PC-3 (cell line): ENCODE data around the gene SUMF2. TPM values are rescaled to one million over a fixed set of nuclear protein-coding genes. Genes with fewer than 3 reads are reported as not detected.
"Not testable (repeated sequence)": the region's sequence is repeated elsewhere in the genome, so short reads cannot be mapped to it uniquely, and the experiment has no call there.

Experiments
- ATAC-seq: fragments of 200-7000 bp; cut with Tn5 transposase; 2 replicates; pipeline ENCODE4 v1.9.1; 2020; ENCODE audit warnings: mild to moderate bottlenecking, moderate library complexity
- Bru-seq: library from RNA; stranded (reverse); fragments of 400-500 nt; gene quantifications from one replicate; lab custom pipeline; 2021; lab: Mats Ljungman, UMichigan
- BruChase-seq, 2 experiments: library from RNA; stranded (reverse); fragments of 400-500 nt; gene quantifications; one replicate each; lab custom pipeline; 2021; lab: Mats Ljungman, UMichigan
- BruUV-seq: library from RNA; stranded (reverse); fragments of 400-500 nt; replicated peaks from 2 replicates; lab custom pipeline; 2021; lab: Mats Ljungman, UMichigan
- CTCF ChIA-PET: fragments of 300-600 bp; sonication (Branson Sonifier 250); formaldehyde crosslinking; loops from one replicate; lab custom pipeline; 2022; ENCODE audit warnings: antibody characterized with exemption; lab: Charles Lee
- POLR2A ChIA-PET: fragments of 300-600 bp; sonication (Branson Sonifier 250); formaldehyde crosslinking; loops from one replicate; lab custom pipeline; 2022; ENCODE audit warnings: antibody characterized with exemption; ENCODE audit not compliant: unreplicated experiment; lab: Charles Lee
- DNase-seq: peaks from one replicate; pipeline ENCODE4 v3.0.0-alpha.2; 2015
- H2AFZ ChIP-seq: fragments of 300-600 bp; sonication (generic); 2 replicates; pipeline ENCODE4 v1.6.0; 2016; ENCODE audit warnings: antibody characterized with exemption, low read length
- H3F3A ChIP-seq: fragments of 300-600 bp; sonication (generic); one replicate; pipeline ENCODE4 v1.6.0; 2017; ENCODE audit warnings: antibody characterized with exemption, low read length, control low read depth, mild to moderate bottlenecking; ENCODE audit not compliant: unreplicated experiment
- H3K27ac ChIP-seq: fragments of 300-600 bp; sonication (generic); 2 replicates; pipeline ENCODE4 v1.5.1; 2016; ENCODE audit warnings: mild to moderate bottlenecking, low read length
- H3K27me3 ChIP-seq: fragments of 300-600 bp; sonication (generic); 2 replicates; pipeline ENCODE4 v1.6.1; 2016; ENCODE audit warnings: low read length, mixed read lengths
- H3K36me3 ChIP-seq: fragments of 300-600 bp; sonication (generic); 2 replicates; pipeline ENCODE4 v1.6.1; 2016; ENCODE audit warnings: low read depth, mixed run types, low read length, mixed read lengths
- H3K4me1 ChIP-seq: fragments of 300-600 bp; sonication (generic); 2 replicates; pipeline ENCODE4 v1.5.1; 2016; ENCODE audit warnings: low read length; ENCODE audit not compliant: insufficient read depth
- H3K4me2 ChIP-seq: fragments of 300-600 bp; sonication (generic); 2 replicates; pipeline ENCODE4 v1.6.0; 2016; ENCODE audit warnings: low read length
- H3K4me3 ChIP-seq: fragments of 300-600 bp; sonication (generic); 2 replicates; pipeline ENCODE4 v1.5.1; 2016; ENCODE audit warnings: mild to moderate bottlenecking, low read length, mixed read lengths
- H3K79me2 ChIP-seq: fragments of 300-600 bp; sonication (generic); 2 replicates; pipeline ENCODE4 v1.6.1; 2017; ENCODE audit warnings: low read length, mixed read lengths
- H3K9ac ChIP-seq: fragments of 300-600 bp; sonication (generic); 2 replicates; pipeline ENCODE4 v1.6.0; 2016; ENCODE audit warnings: mild to moderate bottlenecking, low read length
- H3K9me2 ChIP-seq: fragments of 300-600 bp; sonication (generic); replicated peaks from 2 replicates; pipeline ENCODE4 v1.6.1; 2016; ENCODE audit warnings: mixed run types, low read length, mixed read lengths
- H3K9me3 ChIP-seq: fragments of 300-600 bp; sonication (generic); 2 replicates; pipeline ENCODE4 v1.6.1; 2016; ENCODE audit warnings: low read length, mixed read lengths
- H4K20me1 ChIP-seq: fragments of 300-600 bp; sonication (generic); 2 replicates; pipeline ENCODE4 v1.6.1; 2016; ENCODE audit warnings: low read length, mixed read lengths
- EZH2 ChIP-seq: fragments of 300-600 bp; sonication (generic); IDR thresholded peaks from one replicate; pipeline ENCODE4 v1.6.1; 2017; ENCODE audit warnings: antibody characterized with exemption, mild to moderate bottlenecking, low read length; ENCODE audit not compliant: unreplicated experiment
- EZH2phosphoT487 ChIP-seq: fragments of 300-600 bp; sonication (generic); IDR thresholded peaks from 2 replicates; pipeline ENCODE4 v1.6.1; 2018; ENCODE audit warnings: mild to moderate bottlenecking, antibody characterized with exemption, low read length, borderline replicate concordance
- intact Hi-C: fragments of 100-400 bp; cut with micrococcal nuclease; formaldehyde crosslinking; loops from 2 replicates; pipeline ENCODE4 v1.9.0; 2023
- long read RNA-seq: library from polyadenylated mRNA; unstranded; transcript quantifications from one replicate; pipeline ENCODE4 v2.0.0, GENCODE V29; 2021; ENCODE audit not compliant: unreplicated experiment
- total RNA-seq: library from RNA; depleted of rRNA; stranded (reverse); fragments of >200 nt; gene quantifications from 2 replicates; pipeline ENCODE4 v1.2.3, GENCODE V29; 2014; rRNA removed
- TF ChIP-seq, protein P1 (sequence below): fragments of 300-600 bp; sonication (generic); conservative IDR thresholded peaks from 2 replicates; pipeline ENCODE4 v1.5.1; 2017; ENCODE audit warnings: antibody characterized with exemption, low read depth, mild to moderate bottlenecking, low read length

The SUMF2 gene
- total RNA-seq: 57.4 and 65.6 TPM in 2 replicates
- Bru-seq, nascent RNA: percentile 81 among the genes with signal in this experiment
- BruChase-seq, experiment 1, labeled RNA remaining after a 6-hour chase: percentile 72 among the genes with signal in this experiment
- BruChase-seq, experiment 2, labeled RNA remaining after a 2-hour chase: percentile 73 among the genes with signal in this experiment
- long read RNA-seq, transcript SUMF2-207 (8 exons, 1,792 nt): minor isoform, 8 of 345 reads
- long read RNA-seq, transcript SUMF2-204 (8 exons, 1,683 nt): minor isoform, 18 of 345 reads
- long read RNA-seq, transcript SUMF2-210 (7 exons, 947 nt): minor isoform, 8 of 345 reads
- long read RNA-seq, transcript SUMF2-208 (9 exons, 2,052 nt): major isoform, 229 of 345 reads
- long read RNA-seq, partial matches to known transcripts: 28 of 345 reads
- long read RNA-seq, other reads (novel, unspliced or antisense): 38 of 345 reads

DNA sequence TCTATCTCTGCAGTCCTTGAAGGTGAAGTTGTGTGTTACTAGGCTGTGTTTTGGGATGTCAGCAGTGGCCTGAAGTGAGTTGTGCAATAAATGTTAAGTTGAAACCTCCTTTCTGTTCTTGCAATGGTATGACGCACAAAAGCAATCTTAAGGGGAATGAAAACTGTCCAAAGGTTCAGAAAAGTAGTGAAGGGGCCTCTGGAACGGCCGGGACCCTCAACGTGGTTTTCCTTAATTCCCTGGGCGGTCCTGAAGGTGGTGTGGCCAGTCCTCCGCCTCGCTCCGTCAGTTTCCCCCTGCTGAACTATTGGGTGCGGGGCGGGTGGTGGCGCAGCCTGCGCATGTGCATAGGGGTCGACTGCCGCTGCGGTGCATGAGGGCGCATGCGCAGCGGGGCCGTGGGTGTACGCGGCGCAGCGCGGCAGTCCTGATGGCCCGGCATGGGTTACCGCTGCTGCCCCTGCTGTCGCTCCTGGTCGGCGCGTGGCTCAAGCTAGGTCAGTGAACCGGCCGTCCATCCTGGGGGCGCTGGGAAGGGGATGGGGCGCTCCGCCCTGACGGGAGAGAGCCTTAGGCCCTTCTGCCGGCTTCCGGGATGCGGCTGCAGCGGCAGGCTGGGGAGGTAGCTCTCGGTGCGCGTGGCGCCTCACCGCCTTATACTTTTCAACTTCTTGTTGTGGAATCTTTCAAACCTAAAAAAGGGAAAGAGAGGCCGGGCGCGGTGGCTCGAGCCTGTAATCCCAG lies at the start of gene SUMF2:
SUMF2 (plus strand) TSS at position 405 of the 744 bp plus-strand sequence; CDS start at position 431, 26 bp downstream.
- H3K4me3 ChIP-seq: peak within 1 kb of the TSS; percentile 94
- peak within 1 kb of the TSS; percentile 92 for H3K9ac ChIP-seq
- H3F3A ChIP-seq: peaks cover 39% of the 10 kb centered on the region
- peak within 1 kb of the TSS; percentile 81 for H2AFZ ChIP-seq
- peaks cover 44% of the 10 kb centered on the region for H3K4me1 ChIP-seq
- H3K4me2 ChIP-seq: peak within 1 kb of the TSS; percentile 78
- BruUV-seq: TSS peak; percentile 42
- ATAC-seq: peak; percentile 84
- H3K79me2 ChIP-seq: peaks cover 16% of the 10 kb centered on the region
- H3K27ac ChIP-seq: peak within 1 kb of the TSS; percentile 60
- peak; percentile 85 for DNase-seq
- POLR2A ChIA-PET: interaction anchor here (0.7 to 1.4 kb wide), 3 partner anchors 13 to 99 kb away, joined by 5 to 23 read pairs (median 12); partner anchors contain the start of genes CCT6A and PSPH
- intact Hi-C loops: no loop called here
- no peaks in the 10 kb centered on the region for H3K27me3 ChIP-seq
- peaks cover 9% of the 10 kb centered on the region; the same call in 1 of the 2 replicates for H4K20me1 ChIP-seq
- no peaks in the 10 kb centered on the region for H3K9me2 ChIP-seq
- no peak for TF ChIP-seq EZH2phosphoT487
- TF ChIP-seq, protein P1, sequence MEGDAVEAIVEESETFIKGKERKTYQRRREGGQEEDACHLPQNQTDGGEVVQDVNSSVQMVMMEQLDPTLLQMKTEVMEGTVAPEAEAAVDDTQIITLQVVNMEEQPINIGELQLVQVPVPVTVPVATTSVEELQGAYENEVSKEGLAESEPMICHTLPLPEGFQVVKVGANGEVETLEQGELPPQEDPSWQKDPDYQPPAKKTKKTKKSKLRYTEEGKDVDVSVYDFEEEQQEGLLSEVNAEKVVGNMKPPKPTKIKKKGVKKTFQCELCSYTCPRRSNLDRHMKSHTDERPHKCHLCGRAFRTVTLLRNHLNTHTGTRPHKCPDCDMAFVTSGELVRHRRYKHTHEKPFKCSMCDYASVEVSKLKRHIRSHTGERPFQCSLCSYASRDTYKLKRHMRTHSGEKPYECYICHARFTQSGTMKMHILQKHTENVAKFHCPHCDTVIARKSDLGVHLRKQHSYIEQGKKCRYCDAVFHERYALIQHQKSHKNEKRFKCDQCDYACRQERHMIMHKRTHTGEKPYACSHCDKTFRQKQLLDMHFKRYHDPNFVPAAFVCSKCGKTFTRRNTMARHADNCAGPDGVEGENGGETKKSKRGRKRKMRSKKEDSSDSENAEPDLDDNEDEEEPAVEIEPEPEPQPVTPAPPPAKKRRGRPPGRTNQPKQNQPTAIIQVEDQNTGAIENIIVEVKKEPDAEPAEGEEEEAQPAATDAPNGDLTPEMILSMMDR: no peak
- H3K9me3 ChIP-seq: no peaks in the 10 kb centered on the region
- CTCF ChIA-PET: interaction anchor here (0.7 to 1.8 kb wide), 4 partner anchors 10 to 423 kb away, joined by 3 to 9 read pairs (median 6); no protein-coding TSS in a partner anchor
- peaks cover 36% of the 10 kb centered on the region for H3K36me3 ChIP-seq

- H4K20me1 ChIP-seq, H3K36me3 ChIP-seq, H3F3A ChIP-seq, CTCF ChIA-PET, DNase-seq, BruUV-seq, H3K4me1 ChIP-seq, intact Hi-C loops, H2AFZ ChIP-seq, H3K4me2 ChIP-seq, H3K79me2 ChIP-seq, H3K9me2 ChIP-seq, H3K9ac ChIP-seq, H3K9me3 ChIP-seq, H3K27me3 ChIP-seq, POLR2A ChIA-PET, H3K27ac ChIP-seq, ATAC-seq, H3K4me3 ChIP-seq: not testable (repeated sequence)
These were observed 47.1 kb upstream of the SUMF2 start for GRCh38 chr7:56017015-56017414.

GRCh38 chr7:56019501-56019900 lies 44.6 kb upstream of the SUMF2 start:
- ATAC-seq: no peak
- CTCF ChIA-PET: no interaction called here
- Histone ChIP-seq H4K20me1 (no peaks in the 10 kb centered on the region), H2AFZ (no peak overlapping the region), H3K79me2 (no peaks in the 10 kb centered on the region), H3K9ac (no peak overlapping the region), H3K9me3 (no peaks in the 10 kb centered on the region), H3K4me3 (no peak overlapping the region), H3K27ac (no peak overlapping the region), H3K27me3 (no peaks in the 10 kb centered on the region), H3K4me2 (no peak overlapping the region), H3K36me3 (0 out of 2 replicates have a peak, but pooled peaks cover 6% of the 10 kb centered on the region), H3K9me2 (no peaks in the 10 kb centered on the region), H3F3A (no peaks in the 10 kb centered on the region), H3K4me1 (no peaks in the 10 kb centered on the region)
- BruUV-seq: no TSS peak
- POLR2A ChIA-PET: no interaction called here
- TF ChIP-seq EZH2phosphoT487 (no peak), EZH2 (no peak)
- TF ChIP-seq, protein P1: no peak
- intact Hi-C loops: no loop called here
- no peak for DNase-seq
